ENCODE measurements around the gene PLCH2.

The PLCH2 gene

GRCh38 chr1:2544875-2545640, 69.0 kb downstream of the PLCH2 start:
- Histone ChIP-seq H4K20me1 (ENCODE audit: low read depth, low read length) (no peaks in the 10 kb centered on the region), H3F3A (ENCODE audit: insufficient read depth) (no peaks in the 10 kb centered on the region), H2AFZ (ENCODE audit: low read depth, low read length, severe bottlenecking) (no peak overlapping the region), H3K9ac (ENCODE audit: low read length) (no peak overlapping the region), H3K79me2 (ENCODE audit: insufficient read depth, low read length) (no peaks in the 10 kb centered on the region), H3K4me2 (ENCODE audit: low read depth, low read length, poor library complexity, severe bottlenecking) (no peak overlapping the region), H3K27ac (ENCODE audit: low read depth, low read length) (no peak overlapping the region), H3K9me3 (ENCODE audit: insufficient read depth, low read length) (no peaks in the 10 kb centered on the region), H3K36me3 (ENCODE audit: low read length) (no peaks in the 10 kb centered on the region), H3K4me3 (ENCODE audit: insufficient read depth, low read length, poor library complexity, severe bottlenecking) (no peak overlapping the region), H3K9me2 (replicated peaks; ENCODE audit: insufficient read depth, low read length) (no peaks in the 10 kb centered on the region), H3K27me3 (ENCODE audit: low read length) (no peaks in the 10 kb centered on the region)
- TF ChIP-seq CTCF (IDR thresholded peaks at IDR 0.05; ENCODE audit: insufficient read depth, low read length, poor library complexity, severe bottlenecking) = no peak
- no peak for TF ChIP-seq EZH2phosphoT487 (conservative IDR thresholded peaks at IDR 0.05; ENCODE audit: low read length)

- Histone ChIP-seq H3K27me3 (ENCODE audit: low read length) (no peaks in the 10 kb centered on the region), H2AFZ (ENCODE audit: low read depth, low read length, severe bottlenecking) (no peak overlapping the region), H3F3A (ENCODE audit: insufficient read depth) (no peaks in the 10 kb centered on the region), H3K9me2 (replicated peaks; ENCODE audit: insufficient read depth, low read length) (no peaks in the 10 kb centered on the region), H3K36me3 (ENCODE audit: low read length) (no peaks in the 10 kb centered on the region), H3K9me3 (ENCODE audit: insufficient read depth, low read length) (no peaks in the 10 kb centered on the region), H3K9ac (ENCODE audit: low read length) (peak overlapping the region; percentile 50; the same call in 1 of the 2 replicates), H3K27ac (ENCODE audit: low read depth, low read length) (no peak overlapping the region), H3K4me2 (ENCODE audit: low read depth, low read length, poor library complexity, severe bottlenecking) (peak overlapping the region; percentile 57), H4K20me1 (ENCODE audit: low read depth, low read length) (no peaks in the 10 kb centered on the region), H3K4me3 (ENCODE audit: insufficient read depth, low read length, poor library complexity, severe bottlenecking) (peak overlapping the region; percentile 43), H3K79me2 (ENCODE audit: insufficient read depth, low read length) (no peaks in the 10 kb centered on the region)
- TF ChIP-seq EZH2phosphoT487 (conservative IDR thresholded peaks at IDR 0.05; ENCODE audit: low read length) (no peak), CTCF (IDR thresholded peaks at IDR 0.05; ENCODE audit: insufficient read depth, low read length, poor library complexity, severe bottlenecking) (no peak)
Measured at GRCh38 chr1:2545754-2546514, 69.8 kb downstream of the PLCH2 start.

- Histone ChIP-seq H3K27ac (ENCODE audit: low read depth, low read length) (peak overlapping the region; percentile 56; the same call in 1 of the 2 replicates), H3K79me2 (ENCODE audit: insufficient read depth, low read length) (no peaks in the 10 kb centered on the region), H3K36me3 (ENCODE audit: low read length) (no peaks in the 10 kb centered on the region), H3K4me3 (ENCODE audit: insufficient read depth, low read length, poor library complexity, severe bottlenecking) (peak overlapping the region; percentile 43), H4K20me1 (ENCODE audit: low read depth, low read length) (no peaks in the 10 kb centered on the region), H2AFZ (ENCODE audit: low read depth, low read length, severe bottlenecking) (no peak overlapping the region), H3K27me3 (ENCODE audit: low read length) (no peaks in the 10 kb centered on the region), H3F3A (ENCODE audit: insufficient read depth) (no peaks in the 10 kb centered on the region), H3K9me2 (replicated peaks; ENCODE audit: insufficient read depth, low read length) (no peaks in the 10 kb centered on the region), H3K9ac (ENCODE audit: low read length) (peak overlapping the region; percentile 50), H3K9me3 (ENCODE audit: insufficient read depth, low read length) (no peaks in the 10 kb centered on the region), H3K4me2 (ENCODE audit: low read depth, low read length, poor library complexity, severe bottlenecking) (peak overlapping the region; percentile 57)
- no peak for TF ChIP-seq CTCF (IDR thresholded peaks at IDR 0.05; ENCODE audit: insufficient read depth, low read length, poor library complexity, severe bottlenecking)
- no peak for TF ChIP-seq EZH2phosphoT487 (conservative IDR thresholded peaks at IDR 0.05; ENCODE audit: low read length)
Measured at GRCh38 chr1:2546515-2547209, 70.6 kb downstream of the PLCH2 start.
